ENCODE measurements around the gene ARID3B. TPM values are rescaled to one million over a fixed set of nuclear protein-coding genes. Genes with fewer than 3 reads are reported as not detected.
"Not testable (repeated sequence)": the region's sequence is repeated elsewhere in the genome, so short reads cannot be mapped to it uniquely, and the experiment has no call there.

The ARID3B gene
- polyA plus RNA-seq, 2 donors = 2.6 to 5.0 TPM

DNA sequence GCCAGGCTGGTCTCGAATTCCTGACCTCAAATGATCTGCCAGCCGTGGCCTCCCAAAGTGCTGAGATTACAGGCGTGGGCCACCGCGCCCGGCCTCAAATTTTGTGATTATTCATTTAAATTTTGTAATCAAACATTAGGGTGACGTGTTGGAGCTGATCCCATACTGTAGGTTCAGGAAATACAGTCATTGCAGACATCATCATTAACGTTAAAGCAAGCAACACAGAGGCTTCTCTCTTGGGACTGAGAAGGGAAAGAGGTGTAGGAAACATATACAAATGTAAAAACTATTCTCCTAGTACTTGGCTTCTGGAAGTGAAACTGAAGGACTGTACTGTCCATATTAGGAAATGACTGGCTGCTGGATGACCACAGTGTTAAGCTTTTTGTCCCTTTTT, 11.1 kb upstream of the ARID3B start:
- Histone ChIP-seq H3K4me1 (ENCODE audit: control insufficient read depth in 2 of 2, insufficient read depth in 2 of 2, low read length in 1 of 2) (no peaks in the 10 kb centered on the region), H3K9me3 (ENCODE audit: control insufficient read depth in 2 of 2, insufficient read depth in 1 of 2, low read depth in 1 of 2, low read length in 1 of 2) (no peaks in the 10 kb centered on the region), H3K27me3 (ENCODE audit: control insufficient read depth in 1 of 2, insufficient read depth in 2 of 2, low read length in 2 of 2) (no peaks in the 10 kb centered on the region), H3K36me3 (ENCODE audit: control insufficient read depth in 2 of 2, insufficient read depth in 2 of 2, low read length in 1 of 2) (no peaks in the 10 kb centered on the region), H3K4me3 (ENCODE audit: low read depth in 1 of 2, low read length in 2 of 2) (no peak overlapping the region), H3K27ac (ENCODE audit: low read depth in 2 of 2, low read length in 1 of 2) (no peak overlapping the region)
- 64 to 66% methylated on average over 8 of the region's 8 CpGs for WGBS, 2 donors

DNA sequence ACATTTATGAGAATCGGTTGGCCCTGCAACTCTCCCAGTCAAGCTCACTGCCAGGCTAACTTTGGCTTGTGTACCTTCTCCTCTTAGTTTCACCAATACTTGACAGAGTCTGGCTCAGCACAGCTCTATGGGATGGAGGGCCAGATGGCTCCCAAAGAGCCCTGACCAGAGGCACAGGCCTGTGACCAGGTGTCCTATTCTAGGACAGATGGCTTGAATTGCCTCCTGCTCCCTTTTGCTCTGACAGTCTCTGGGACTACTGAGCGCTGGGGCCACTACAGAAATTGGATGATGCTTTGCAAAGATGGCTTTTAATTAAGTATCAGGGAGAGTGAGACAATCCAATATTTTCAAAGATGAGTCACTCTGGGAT, 10.3 kb upstream of the ARID3B start:
- 86 to 88% methylated on average over 2 of the region's 2 CpGs for WGBS, 2 donors
- no peaks in the 10 kb centered on the region for H3K27me3 ChIP-seq (ENCODE audit: control insufficient read depth in 1 of 2, insufficient read depth in 2 of 2, low read length in 2 of 2)
- H3K27ac ChIP-seq (ENCODE audit: low read depth in 2 of 2, low read length in 1 of 2) = no peak overlapping the region
- no peaks in the 10 kb centered on the region for H3K9me3 ChIP-seq (ENCODE audit: control insufficient read depth in 2 of 2, insufficient read depth in 1 of 2, low read depth in 1 of 2, low read length in 1 of 2)
- H3K36me3 ChIP-seq (ENCODE audit: control insufficient read depth in 2 of 2, insufficient read depth in 2 of 2, low read length in 1 of 2) = no peaks in the 10 kb centered on the region
- no peak overlapping the region for H3K4me3 ChIP-seq (ENCODE audit: low read depth in 1 of 2, low read length in 2 of 2)
- no peaks in the 10 kb centered on the region for H3K4me1 ChIP-seq (ENCODE audit: control insufficient read depth in 2 of 2, insufficient read depth in 2 of 2, low read length in 1 of 2)

DNA sequence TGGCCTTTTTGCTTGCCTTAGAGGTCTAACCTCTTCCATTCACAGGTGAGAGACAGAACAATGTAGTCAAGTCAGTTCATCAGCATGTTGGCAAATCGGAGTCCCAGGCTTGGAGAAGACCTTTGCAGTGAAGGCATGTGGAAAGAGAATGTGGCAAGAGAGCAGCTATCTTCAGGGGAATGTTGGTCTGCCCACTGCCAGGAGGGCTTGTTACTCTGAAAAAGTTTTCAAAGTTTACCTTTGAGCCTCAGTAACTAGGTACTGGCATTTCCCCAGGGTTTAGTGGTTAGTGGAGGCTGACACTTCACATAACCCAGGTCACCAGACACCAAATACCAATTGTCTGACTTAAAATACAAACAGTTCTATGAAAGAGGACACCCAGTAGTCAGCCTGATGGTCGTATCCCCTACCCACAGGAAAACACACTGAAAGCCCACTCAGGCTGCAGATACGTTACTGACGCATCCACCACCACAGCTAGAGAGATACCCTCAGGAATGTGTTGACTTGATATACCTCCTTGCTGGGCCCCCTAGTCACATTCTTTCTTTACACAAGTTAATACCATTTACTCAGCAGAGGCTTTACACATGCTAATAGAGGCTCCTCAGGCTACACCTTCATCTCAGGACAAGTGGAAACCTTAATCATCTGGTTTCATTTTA, 9.7 kb upstream of the ARID3B start:
- H3K36me3 ChIP-seq (ENCODE audit: control insufficient read depth in 2 of 2, insufficient read depth in 2 of 2, low read length in 1 of 2) = no peaks in the 10 kb centered on the region
- no peak overlapping the region for H3K4me3 ChIP-seq (ENCODE audit: low read depth in 1 of 2, low read length in 2 of 2)
- H3K9me3 ChIP-seq (ENCODE audit: control insufficient read depth in 2 of 2, insufficient read depth in 1 of 2, low read depth in 1 of 2, low read length in 1 of 2) = no peaks in the 10 kb centered on the region
- no peaks in the 10 kb centered on the region for H3K27me3 ChIP-seq (ENCODE audit: control insufficient read depth in 1 of 2, insufficient read depth in 2 of 2, low read length in 2 of 2)
- H3K27ac ChIP-seq (ENCODE audit: low read depth in 2 of 2, low read length in 1 of 2) = no peak overlapping the region
- H3K4me1 ChIP-seq (ENCODE audit: control insufficient read depth in 2 of 2, insufficient read depth in 2 of 2, low read length in 1 of 2) = no peaks in the 10 kb centered on the region
- 77 to 79% methylated on average over 4 of the region's 4 CpGs for WGBS, 2 donors

DNA sequence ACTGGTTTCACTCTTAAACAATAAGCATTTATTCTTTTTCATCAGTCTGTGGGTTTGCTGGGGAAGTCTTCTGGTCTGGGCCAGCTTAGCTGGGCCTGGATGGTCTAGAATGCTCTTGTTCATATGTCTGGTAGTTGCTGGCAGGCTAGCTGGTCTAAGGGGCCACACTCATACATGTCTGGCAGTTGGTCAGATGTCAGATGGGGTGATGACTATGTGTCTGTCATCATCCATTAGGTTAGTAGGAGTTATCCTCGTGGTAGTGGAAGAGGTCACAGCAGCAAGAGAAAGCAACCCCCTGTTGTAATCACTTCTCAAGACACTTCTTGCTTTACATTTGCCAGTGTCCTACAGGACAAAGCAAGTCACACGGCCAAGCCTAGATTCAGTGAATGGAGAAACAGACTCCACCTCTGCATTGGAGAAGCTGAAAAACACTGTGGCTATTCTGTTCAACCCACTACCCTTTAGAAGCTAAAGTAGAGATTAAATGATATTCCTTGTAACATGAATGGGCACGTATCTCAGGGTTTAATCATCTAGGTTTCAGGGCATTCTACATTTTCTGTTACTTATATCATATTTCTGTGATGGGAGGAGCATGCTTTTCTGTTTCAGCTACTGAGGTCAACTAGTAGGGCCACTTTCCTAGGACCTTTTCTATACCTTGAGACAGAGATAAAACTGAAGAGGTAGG, 5.5 kb upstream of the ARID3B start:
- no peaks in the 10 kb centered on the region for H3K9me3 ChIP-seq (ENCODE audit: control insufficient read depth in 2 of 2, insufficient read depth in 1 of 2, low read depth in 1 of 2, low read length in 1 of 2)
- no peak overlapping the region for H3K4me3 ChIP-seq (ENCODE audit: low read depth in 1 of 2, low read length in 2 of 2)
- H3K36me3 ChIP-seq (ENCODE audit: control insufficient read depth in 2 of 2, insufficient read depth in 2 of 2, low read length in 1 of 2) = no peaks in the 10 kb centered on the region
- H3K27ac ChIP-seq (ENCODE audit: low read depth in 2 of 2, low read length in 1 of 2) = no peak overlapping the region
- H3K4me1 ChIP-seq (ENCODE audit: control insufficient read depth in 2 of 2, insufficient read depth in 2 of 2, low read length in 1 of 2) = peaks cover 0 to 4% of the 10 kb centered on the region in 2 donors
- H3K27me3 ChIP-seq (ENCODE audit: control insufficient read depth in 1 of 2, insufficient read depth in 2 of 2, low read length in 2 of 2) = no peaks in the 10 kb centered on the region
- WGBS, 2 donors = 50 to 61% methylated on average over 3 of the region's 3 CpGs

DNA sequence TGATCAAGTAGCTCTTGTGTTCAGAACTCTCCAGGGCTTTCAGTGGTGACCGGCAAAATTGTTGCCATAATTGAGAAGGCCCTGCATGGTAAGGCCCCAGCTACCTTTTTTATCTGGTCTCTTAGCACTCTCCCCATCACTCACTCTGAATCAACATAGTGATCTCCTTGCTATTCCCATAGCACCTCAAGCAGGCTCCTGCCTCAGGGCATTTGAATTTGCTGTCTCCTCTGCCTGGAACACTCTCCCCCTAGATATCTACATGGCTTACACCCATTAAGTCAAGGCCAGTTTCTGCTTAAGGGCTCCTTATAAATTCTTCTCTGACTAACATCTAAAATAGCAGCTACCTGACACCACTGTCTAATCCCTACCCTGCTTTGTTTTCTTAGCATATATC, 3.3 kb upstream of the ARID3B start:
- H3K27me3 ChIP-seq (ENCODE audit: control insufficient read depth in 1 of 2, insufficient read depth in 2 of 2, low read length in 2 of 2) = no peaks in the 10 kb centered on the region

DNA sequence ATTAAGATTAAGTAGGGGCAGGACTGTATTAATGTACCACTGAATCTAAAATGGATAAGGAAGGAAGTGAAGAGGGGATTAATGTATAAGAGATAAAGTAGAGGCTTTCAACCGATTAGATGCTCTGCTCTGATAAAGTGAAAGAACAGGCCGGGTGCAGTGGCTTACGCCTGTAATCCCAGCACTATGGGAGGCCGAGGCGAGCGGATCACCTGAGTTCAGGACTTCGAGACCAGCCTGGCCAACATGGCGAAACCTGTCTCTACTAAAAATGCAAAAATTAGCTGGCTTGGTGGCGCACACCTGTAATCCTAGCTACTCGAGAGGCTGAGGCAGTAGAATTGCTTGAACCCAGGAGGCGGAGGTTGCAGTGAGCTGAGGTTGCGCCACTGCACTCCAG, 1.5 kb upstream of the ARID3B start:
- H3K27me3 ChIP-seq (ENCODE audit: control insufficient read depth in 1 of 2, insufficient read depth in 2 of 2, low read length in 2 of 2); H3K9me3 ChIP-seq (ENCODE audit: control insufficient read depth in 2 of 2, insufficient read depth in 1 of 2, low read depth in 1 of 2, low read length in 1 of 2); H3K36me3 ChIP-seq (ENCODE audit: control insufficient read depth in 2 of 2, insufficient read depth in 2 of 2, low read length in 1 of 2); H3K4me3 ChIP-seq (ENCODE audit: low read depth in 1 of 2, low read length in 2 of 2); H3K27ac ChIP-seq (ENCODE audit: low read depth in 2 of 2, low read length in 1 of 2); H3K4me1 ChIP-seq (ENCODE audit: control insufficient read depth in 2 of 2, insufficient read depth in 2 of 2, low read length in 1 of 2): not testable (repeated sequence)
- 89 to 94% methylated on average over 12 of the region's 12 CpGs for WGBS, 2 donors

More for the DNA sequence above, 3.3 kb upstream of the ARID3B start:
- H3K27ac ChIP-seq (ENCODE audit: low read depth in 2 of 2, low read length in 1 of 2) = no peak overlapping the region
- H3K4me1 ChIP-seq (ENCODE audit: control insufficient read depth in 2 of 2, insufficient read depth in 2 of 2, low read length in 1 of 2) = peaks cover 0 to 7% of the 10 kb centered on the region in 2 donors
- no peak overlapping the region for H3K4me3 ChIP-seq (ENCODE audit: low read depth in 1 of 2, low read length in 2 of 2)
- no peaks in the 10 kb centered on the region for H3K36me3 ChIP-seq (ENCODE audit: control insufficient read depth in 2 of 2, insufficient read depth in 2 of 2, low read length in 1 of 2)
- WGBS, 2 donors = 100% methylated on average over 1 of the region's 1 CpG
- H3K9me3 ChIP-seq (ENCODE audit: control insufficient read depth in 2 of 2, insufficient read depth in 1 of 2, low read depth in 1 of 2, low read length in 1 of 2) = no peaks in the 10 kb centered on the region

DNA sequence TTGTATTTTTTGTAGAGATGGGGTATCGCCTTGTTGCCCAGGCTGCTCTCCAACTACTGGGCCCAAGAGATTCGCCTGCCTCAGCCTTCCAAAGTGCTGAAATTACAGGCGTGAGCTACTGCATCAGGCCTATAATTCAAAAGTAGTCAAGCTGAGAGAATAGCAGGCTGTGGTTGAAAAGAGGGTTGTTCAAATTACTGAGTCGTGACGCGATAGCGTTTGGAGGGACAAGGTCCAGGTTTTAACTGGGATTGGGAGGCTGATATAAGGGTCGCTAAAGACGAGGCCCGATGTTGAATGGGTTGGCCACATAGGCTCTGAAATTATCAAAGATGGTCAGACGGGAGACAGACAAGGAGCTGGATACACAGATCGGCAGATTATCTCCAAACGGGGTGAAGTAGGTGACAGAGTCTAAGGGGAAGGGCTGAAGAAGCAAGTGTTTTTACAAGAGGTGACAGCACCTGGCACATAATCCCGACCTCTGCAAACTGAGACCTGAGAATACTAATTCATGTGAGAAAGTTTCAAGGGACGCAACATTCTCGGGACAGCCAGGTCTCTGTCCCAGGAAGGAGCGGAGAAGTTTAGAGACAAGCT, 759 bp upstream of the ARID3B start:
- Histone ChIP-seq H3K4me3 (ENCODE audit: low read depth in 1 of 2, low read length in 2 of 2) (peak overlapping the region; percentile 67 to 72), H3K9me3 (ENCODE audit: control insufficient read depth in 2 of 2, insufficient read depth in 1 of 2, low read depth in 1 of 2, low read length in 1 of 2) (no peaks in the 10 kb centered on the region), H3K27me3 (ENCODE audit: control insufficient read depth in 1 of 2, insufficient read depth in 2 of 2, low read length in 2 of 2) (no peaks in the 10 kb centered on the region), H3K4me1 (ENCODE audit: control insufficient read depth in 2 of 2, insufficient read depth in 2 of 2, low read length in 1 of 2) (peaks cover 0 to 7% of the 10 kb centered on the region in 2 donors), H3K36me3 (ENCODE audit: control insufficient read depth in 2 of 2, insufficient read depth in 2 of 2, low read length in 1 of 2) (peaks cover 0 to 2% of the 10 kb centered on the region in 2 donors), H3K27ac (ENCODE audit: low read depth in 2 of 2, low read length in 1 of 2) (peak overlapping the region; percentile 83 to 90)
- 2 to 3% methylated on average over 17 of the region's 17 CpGs for WGBS, 2 donors

DNA sequence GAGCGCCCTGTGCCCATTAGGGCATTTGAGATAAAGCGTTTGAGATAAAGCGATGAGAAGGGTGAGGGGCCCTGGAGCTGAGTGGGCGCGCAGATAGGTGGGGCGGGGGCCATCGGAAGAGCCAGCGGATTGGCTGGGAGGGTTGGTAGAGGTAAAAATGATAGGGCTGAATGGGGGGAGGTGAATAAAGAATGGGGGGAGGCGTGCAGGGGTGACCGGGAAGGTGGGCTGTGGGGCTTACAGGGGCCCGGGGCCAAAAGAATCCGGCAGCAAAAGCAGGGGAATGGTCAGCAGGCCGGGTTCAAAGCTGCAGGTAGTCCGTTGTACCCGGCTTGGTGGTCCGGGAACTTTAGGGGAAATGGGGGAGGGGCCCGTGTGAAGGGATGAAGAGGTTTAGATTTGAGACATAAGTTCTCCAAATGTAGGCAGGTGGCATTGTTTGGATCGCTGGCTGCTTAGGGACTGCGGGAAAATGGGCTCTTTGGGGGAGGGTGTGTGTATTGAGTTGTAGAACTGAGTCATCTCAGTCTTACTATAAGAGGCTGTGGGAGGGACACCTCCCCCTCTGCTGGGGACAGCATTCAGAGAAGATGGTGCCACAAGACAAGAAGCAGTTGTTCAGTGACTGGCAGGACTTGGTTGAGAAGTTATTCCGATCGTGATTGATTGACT, 610 bp downstream of the ARID3B start:
- H3K27me3 ChIP-seq (ENCODE audit: control insufficient read depth in 1 of 2, insufficient read depth in 2 of 2, low read length in 2 of 2) = no peaks in the 10 kb centered on the region
- H3K27ac ChIP-seq (ENCODE audit: low read depth in 2 of 2, low read length in 1 of 2) = peak overlapping the region; percentile 77 to 84
- 3% methylated on average over 21 of the region's 21 CpGs for WGBS, 2 donors
- peaks cover 0 to 7% of the 10 kb centered on the region in 2 donors for H3K4me1 ChIP-seq (ENCODE audit: control insufficient read depth in 2 of 2, insufficient read depth in 2 of 2, low read length in 1 of 2)
- H3K36me3 ChIP-seq (ENCODE audit: control insufficient read depth in 2 of 2, insufficient read depth in 2 of 2, low read length in 1 of 2) = peaks cover 0 to 2% of the 10 kb centered on the region in 2 donors
- no peaks in the 10 kb centered on the region for H3K9me3 ChIP-seq (ENCODE audit: control insufficient read depth in 2 of 2, insufficient read depth in 1 of 2, low read depth in 1 of 2, low read length in 1 of 2)
- peak overlapping the region; percentile 72 to 80 for H3K4me3 ChIP-seq (ENCODE audit: low read depth in 1 of 2, low read length in 2 of 2)

DNA sequence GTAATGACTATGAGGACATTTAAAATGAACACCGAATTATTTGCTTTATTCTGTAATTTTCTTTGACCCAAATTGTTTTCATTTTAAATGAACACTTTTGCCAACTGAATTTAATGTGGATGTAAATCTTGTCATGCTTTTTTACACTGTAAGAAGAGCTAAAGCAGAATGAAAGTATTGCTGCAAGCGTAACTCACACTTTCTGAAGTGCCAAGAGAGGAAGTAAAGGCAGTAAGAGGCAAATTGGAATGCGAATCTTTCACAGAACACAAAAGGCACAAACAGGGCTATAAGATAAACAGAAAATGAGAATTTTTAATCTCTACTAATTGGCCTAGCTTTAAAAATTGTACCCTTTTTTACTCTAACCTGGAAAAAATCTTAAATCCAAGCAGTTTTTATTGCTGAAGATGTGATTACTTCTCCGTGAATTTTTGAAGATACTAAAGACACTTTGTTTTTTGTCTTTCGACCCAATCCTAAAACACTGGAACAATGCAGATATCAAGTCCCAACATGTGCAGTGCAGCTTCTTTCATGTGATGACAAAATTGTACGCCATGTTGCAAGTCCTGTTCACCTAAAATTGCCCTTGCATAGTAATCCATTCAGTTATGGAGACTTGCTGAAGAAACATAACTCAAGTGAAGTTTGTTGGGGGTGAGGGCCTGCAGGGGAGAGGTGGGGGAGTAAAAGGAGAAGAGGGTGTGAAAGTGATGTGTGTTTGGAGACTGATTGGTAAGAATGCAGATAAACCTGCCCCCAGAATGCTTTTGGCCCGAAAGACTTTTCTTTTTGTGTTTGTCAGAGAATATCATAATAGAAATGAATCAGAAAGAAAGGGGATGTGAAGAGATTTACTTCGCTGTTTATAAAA, 1.4 kb downstream of the ARID3B start:
- Histone ChIP-seq H3K4me3 (ENCODE audit: low read depth in 1 of 2, low read length in 2 of 2) (peak overlapping the region; percentile 72 to 80), H3K27ac (ENCODE audit: low read depth in 2 of 2, low read length in 1 of 2) (peak overlapping the region in 1 of 2 donors; percentile 77)
- WGBS, 2 donors = 45 to 48% methylated on average over 8 of the region's 8 CpGs

More for the DNA sequence above, 1.4 kb downstream of the ARID3B start:
- Histone ChIP-seq H3K27me3 (ENCODE audit: control insufficient read depth in 1 of 2, insufficient read depth in 2 of 2, low read length in 2 of 2) (no peaks in the 10 kb centered on the region), H3K9me3 (ENCODE audit: control insufficient read depth in 2 of 2, insufficient read depth in 1 of 2, low read depth in 1 of 2, low read length in 1 of 2) (no peaks in the 10 kb centered on the region), H3K36me3 (ENCODE audit: control insufficient read depth in 2 of 2, insufficient read depth in 2 of 2, low read length in 1 of 2) (peaks cover 0 to 2% of the 10 kb centered on the region in 2 donors), H3K4me1 (ENCODE audit: control insufficient read depth in 2 of 2, insufficient read depth in 2 of 2, low read length in 1 of 2) (peaks cover 0 to 7% of the 10 kb centered on the region in 2 donors)

Measured in esophagus (tissue), 2 donors.